ENCODE results near the gene A3GALT2.

The A3GALT2 gene

GRCh38 chr1:33350611-33351280 is 29.8 kb upstream of the A3GALT2 start:
- DNase-seq (ENCODE audit: low read depth in 3 of 3, low spot score in 1 of 3) = no peak

DNA sequence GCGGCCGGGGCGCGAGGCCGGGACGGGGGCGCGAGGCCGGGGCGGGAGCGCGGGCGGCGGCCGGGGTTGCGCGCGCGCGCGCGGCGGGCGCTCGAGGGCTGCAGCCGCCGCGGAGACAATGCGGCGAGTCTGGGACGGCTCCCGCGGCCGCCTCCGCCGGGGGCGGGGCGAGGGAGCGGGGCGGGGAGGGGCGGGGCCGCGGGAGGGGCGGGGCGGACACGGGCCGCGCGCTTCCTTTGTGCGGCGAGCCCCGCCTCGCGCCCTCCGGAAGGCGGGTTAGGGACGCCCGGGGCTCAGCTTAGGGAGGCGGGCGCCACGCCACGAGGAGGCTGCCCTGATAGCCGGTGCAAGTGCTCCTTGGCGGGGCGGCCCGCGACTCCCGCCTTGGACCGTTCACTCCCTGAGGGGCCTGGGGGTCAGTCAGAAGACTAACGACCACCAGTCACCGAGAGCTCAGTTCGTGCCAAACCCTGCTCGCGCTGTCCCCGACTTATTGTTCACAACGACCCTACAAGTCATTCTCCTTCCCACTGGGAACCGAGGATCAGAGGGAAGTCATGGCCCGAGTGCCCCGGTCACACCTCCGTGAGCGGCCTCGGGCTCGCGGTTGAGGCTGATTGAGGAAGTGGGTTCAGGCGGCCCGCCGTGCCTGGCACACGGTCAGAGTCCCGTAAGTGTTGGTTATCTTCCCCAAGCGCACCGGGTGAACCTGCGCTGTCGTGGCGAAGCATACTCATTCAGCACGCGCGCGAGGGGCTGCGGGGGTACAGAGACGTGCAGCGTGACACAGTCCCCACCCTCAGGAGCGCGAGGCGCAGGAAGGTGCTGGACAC is 29.1 kb upstream of the A3GALT2 start:
- peak; percentile 43 to 70 (median 68) for DNase-seq (ENCODE audit: low read depth in 3 of 3, low spot score in 1 of 3)

- peak in 2 of 3 donors; percentile 6 to 22 for DNase-seq (ENCODE audit: low read depth in 3 of 3, low spot score in 1 of 3)
These were observed 28.3 kb upstream of the A3GALT2 start for GRCh38 chr1:33349081-33349759.

DNA sequence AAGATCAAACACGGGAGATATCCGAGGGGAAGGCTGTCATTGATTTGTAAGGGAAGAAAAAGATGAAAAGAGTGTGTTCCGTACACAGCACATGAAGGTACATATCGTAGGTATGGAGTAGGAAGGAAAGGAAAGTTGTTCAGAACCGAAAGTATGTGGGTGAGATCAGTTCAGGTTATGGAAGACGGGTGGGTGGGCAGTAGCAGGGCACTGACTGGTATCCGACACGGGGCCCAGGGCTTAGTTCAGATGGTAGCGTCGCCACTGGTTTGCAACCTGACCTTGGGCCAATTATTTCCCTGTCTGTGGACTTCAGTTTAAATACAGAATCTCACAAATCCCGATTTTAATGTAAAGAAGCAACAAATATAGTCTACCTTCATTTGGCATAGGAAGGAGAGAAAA is 27.8 kb upstream of the A3GALT2 start:
- peak in 1 of 3 donors; percentile 16 for DNase-seq (ENCODE audit: low read depth in 3 of 3, low spot score in 1 of 3)

DNA sequence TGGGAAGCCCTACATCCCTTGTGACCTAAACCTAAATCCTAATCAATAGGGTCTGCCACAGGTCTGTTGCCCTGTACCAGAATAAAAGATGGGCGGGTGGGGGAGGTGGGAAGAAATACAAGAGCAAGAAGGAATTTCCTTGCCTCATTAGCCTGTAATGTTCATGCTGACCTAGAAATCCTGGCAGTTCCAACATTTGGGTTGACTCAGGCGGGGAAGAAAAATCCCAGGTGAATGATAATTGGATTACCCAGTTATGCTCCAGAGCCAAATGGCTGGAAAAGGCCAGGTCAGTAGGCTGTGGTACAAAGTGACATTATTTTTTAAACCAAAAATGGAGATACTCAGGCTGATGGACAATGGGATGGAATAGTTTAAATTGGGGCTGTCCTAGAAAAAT is 27.3 kb upstream of the A3GALT2 start:
- no peak for DNase-seq (ENCODE audit: low read depth in 3 of 3, low spot score in 1 of 3)

GRCh38 chr1:33347650-33347992 is 26.7 kb upstream of the A3GALT2 start:
- DNase-seq (ENCODE audit: low read depth in 3 of 3, low spot score in 1 of 3) = no peak

GRCh38 chr1:33346927-33347649 is 26.2 kb upstream of the A3GALT2 start:
- no peak for DNase-seq (ENCODE audit: low read depth in 3 of 3, low spot score in 1 of 3)

DNA sequence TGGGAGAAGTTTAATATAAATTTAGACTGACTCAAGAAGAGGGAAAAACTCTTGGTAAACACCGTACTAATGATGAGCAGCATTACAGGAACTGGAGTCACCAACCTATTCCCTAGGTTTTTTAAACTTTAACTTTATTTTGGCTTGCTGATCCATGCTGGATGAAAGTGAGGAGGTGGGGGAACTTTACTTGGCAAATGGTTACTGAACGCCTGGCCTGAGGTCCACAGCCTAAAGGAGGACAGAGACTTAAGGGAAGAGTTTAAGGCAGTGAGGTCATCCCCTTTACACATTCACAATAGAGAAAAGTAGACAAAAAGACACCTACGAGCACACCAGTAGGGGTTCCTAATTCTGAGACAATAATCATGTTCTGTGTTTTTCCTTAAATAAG is 25.6 kb upstream of the A3GALT2 start:
- DNase-seq (ENCODE audit: low read depth in 3 of 3, low spot score in 1 of 3) = no peak

DNA sequence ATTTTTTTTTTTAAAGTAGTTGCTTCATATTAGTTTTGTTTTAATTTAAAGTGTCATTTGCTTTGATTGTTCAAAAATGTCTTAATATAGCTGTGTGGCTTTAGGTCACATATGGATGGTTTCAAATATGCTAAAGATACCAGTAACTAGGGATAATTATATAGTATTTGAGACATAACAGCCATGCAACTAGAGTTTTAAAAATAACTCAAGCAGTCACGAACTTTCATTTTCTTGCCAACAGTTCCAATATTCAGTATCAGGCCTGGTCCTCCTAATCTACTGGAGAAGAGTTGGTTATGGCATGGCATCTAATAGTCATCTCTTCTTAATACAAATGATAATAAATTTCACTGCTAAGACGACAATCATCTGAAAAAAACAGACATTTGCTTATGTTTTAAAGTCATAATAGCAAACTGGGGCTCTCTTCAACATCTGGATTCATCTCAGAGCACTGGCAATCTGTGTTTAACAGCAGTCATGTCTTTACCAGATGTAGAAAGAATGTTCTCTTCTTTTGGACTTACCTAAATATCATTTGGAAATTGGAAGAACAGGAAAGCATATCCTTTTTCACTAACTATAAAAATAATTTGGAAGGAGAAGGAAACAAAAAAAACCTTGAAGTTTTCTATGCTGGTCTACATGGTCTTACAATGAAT is 24.1 kb upstream of the A3GALT2 start:
- no peak for DNase-seq (ENCODE audit: low read depth in 3 of 3, low spot score in 1 of 3)

DNA sequence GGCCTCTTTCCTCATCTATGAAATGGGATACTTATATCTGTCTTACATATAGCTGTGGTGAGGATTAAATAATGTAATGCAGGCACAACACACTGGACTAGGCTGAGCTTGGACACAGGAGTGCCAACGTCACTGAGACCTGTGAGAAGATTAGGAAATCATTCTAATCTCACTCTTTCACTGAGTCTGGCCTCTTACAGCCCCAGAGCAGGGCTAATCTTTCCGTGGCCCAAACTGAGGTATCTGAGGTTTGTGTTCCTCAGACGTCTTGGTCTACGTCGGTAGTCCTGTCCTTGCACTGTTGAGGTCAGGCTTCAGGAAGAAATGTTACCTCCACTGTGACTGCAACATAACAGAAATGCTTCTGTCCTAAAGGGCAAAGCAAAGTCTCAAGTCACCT is 22.6 kb upstream of the A3GALT2 start:
- DNase-seq (ENCODE audit: low read depth in 3 of 3, low spot score in 1 of 3) = no peak

DNA sequence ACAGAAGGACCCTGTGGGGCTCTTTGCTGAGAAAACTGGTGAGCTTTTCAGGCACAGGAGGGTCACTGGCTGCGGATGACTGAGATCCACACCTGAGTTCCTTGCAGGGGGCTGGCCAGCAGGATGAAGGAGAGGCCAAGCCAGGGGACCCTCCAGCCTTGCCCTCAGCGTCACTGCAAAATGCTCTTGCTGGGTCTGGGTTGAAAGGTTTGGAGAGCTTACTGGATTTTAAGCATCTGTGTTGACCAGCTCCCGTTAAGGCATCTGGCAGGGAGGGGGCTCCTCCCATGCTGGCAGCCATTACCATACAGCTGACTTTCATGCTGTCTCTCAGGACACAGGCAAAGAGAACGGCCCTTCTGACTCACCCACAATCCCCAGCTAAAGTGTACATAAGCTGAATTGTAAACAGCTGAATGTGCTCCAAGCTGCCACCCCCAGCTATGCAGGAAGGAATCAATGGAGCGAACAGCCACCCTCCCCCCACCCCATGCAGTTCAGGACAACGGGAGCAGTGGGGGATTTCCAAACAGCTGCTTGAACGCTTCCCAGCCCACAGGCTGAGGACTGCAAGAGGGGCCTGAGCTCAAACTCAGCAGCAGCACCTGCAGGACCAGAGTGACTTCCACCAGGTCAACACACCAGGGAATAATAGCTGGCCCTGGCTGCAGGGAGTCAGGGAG is 21.3 kb upstream of the A3GALT2 start:
- DNase-seq (ENCODE audit: low read depth in 3 of 3, low spot score in 1 of 3) = no peak

DNA sequence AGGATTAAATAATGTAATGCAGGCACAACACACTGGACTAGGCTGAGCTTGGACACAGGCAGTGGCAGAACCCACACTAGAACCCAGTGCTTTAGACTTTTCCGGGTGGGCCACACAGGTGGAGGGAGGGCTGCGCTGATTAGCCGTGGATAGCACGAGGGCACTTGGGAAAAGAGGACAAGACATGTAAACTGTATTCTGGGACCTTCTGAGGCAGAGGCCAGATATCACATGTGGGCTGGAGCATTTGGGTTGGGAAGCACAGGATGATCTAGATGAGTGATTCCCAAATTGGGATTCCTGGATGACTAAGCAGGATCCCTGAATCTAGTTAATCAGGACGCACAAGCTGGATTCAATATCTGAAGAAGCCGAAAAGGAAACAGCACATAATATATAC is 20.3 kb upstream of the A3GALT2 start:
- DNase-seq (ENCODE audit: low read depth in 3 of 3, low spot score in 1 of 3) = no peak

DNA sequence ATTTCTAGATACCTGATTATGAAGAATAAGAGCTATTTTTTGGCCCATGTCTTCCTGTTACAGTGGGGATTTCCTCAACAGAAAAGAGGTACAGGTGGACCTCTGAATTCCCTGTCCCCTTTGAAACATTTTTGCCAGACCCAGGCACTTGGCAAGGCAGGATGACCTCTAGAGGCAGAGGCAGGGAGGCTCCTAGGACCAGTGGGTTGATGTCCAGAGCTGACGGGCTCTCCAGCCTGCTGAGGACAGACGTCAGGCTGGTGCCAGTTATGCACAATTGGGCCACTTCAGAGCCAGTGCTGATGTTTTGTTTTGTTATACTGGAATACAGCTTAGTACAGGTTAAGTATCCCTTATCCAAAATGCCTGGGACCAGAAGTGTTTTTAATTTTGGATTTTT is 18.5 kb upstream of the A3GALT2 start:
- no peak for DNase-seq (ENCODE audit: low read depth in 3 of 3, low spot score in 1 of 3)

- no peak for DNase-seq (ENCODE audit: low read depth in 3 of 3, low spot score in 1 of 3)
These were observed 17.7 kb upstream of the A3GALT2 start for GRCh38 chr1:33338440-33339211.

GRCh38 chr1:33338048-33338439 is 17.1 kb upstream of the A3GALT2 start:
- no peak for DNase-seq (ENCODE audit: low read depth in 3 of 3, low spot score in 1 of 3)

- DNase-seq (ENCODE audit: low read depth in 3 of 3, low spot score in 1 of 3) = no peak
These were observed 16.5 kb upstream of the A3GALT2 start for GRCh38 chr1:33337441-33337840.

DNA sequence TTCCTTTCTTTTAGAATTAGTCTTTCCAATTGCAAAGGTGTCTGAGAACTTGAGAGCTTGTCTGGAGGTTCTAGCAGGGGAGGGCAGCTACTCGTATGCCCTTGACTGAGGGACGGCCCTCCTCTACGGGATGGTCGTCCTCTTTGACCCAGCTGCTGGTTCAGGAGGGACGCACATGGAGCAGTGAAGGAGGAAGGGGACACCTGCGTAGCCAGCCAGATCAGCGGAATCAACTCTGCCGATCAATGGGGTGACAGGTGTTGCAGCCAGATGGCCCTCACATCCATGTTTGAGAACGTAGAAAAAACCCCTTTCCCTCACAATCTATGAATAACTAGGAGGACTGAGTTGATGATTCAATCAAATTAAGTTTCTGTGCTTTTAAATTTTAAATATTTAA is 15.7 kb upstream of the A3GALT2 start:
- no peak for DNase-seq (ENCODE audit: low read depth in 3 of 3, low spot score in 1 of 3)

GRCh38 chr1:33335020-33335419 is 14.1 kb upstream of the A3GALT2 start:
- DNase-seq (ENCODE audit: low read depth in 3 of 3, low spot score in 1 of 3) = no peak

GRCh38 chr1:33334081-33334552 is 13.2 kb upstream of the A3GALT2 start:
- DNase-seq (ENCODE audit: low read depth in 3 of 3, low spot score in 1 of 3) = no peak

GRCh38 chr1:33332881-33333280 is 12.0 kb upstream of the A3GALT2 start:
- no peak for DNase-seq (ENCODE audit: low read depth in 3 of 3, low spot score in 1 of 3)

Measured in stimulated activated CD4-positive, alpha-beta T cell treated with anti-CD3 and anti-CD28 coated beads, TNF-alpha, amount 100 ng/mL, for 1 hour (primary cell).